ENCODE results near the gene SPATS1. TPM values are rescaled to one million over a fixed set of nuclear protein-coding genes. Genes with fewer than 3 reads are reported as not detected.

Gene SPATS1
- total and polyA plus RNA-seq, 2 of the 13 experiments (the other 11 are each of a cell fraction or from before 2014, with no cell fraction given), result not detected

DNA sequence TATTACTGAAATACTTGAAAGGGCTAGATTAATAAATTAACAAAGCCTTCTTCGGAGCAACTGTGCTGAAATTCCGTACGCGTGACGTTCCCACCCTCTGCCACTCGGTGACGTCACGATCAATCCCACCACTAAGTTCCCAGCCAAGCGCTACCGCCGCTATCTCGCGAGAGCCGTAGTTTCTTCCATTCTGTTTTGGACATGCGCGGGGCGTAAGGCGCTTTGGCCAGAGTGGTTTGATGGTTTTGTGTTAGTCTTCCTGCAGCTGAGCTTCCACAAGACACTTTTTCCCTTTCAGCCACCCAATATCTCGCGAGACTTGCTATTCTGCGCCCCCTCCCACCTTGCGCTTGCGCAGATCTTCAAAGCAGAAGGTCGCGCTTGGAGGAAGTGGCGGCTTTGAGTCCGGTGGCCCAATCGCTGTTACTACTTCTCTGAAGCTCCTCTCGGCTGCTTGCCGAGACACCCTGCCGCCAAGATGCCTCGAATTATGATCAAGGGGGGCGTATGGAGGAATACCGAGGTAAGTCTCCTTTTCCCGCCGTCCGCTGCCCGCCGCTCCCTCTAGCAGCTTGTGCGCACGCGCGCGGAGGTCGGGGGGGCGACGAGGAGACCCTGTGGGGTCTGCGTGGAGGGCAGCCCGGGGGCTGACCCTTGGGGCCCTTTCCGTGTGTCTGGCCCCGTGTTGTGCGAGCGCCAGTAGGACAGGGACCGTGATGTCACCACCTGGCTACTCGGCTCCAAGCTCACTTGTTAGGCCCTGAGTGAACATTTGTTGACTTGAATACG is 45.1 kb downstream of the SPATS1 start, which contains the start of gene CDC5L (continued):
- peak; percentile 93 for TF ChIP-seq MXI1 (IDR thresholded peaks at IDR 0.05; ENCODE audit: borderline replicate concordance, low read depth, low read length)
- TF ChIP-seq ZNF34 (CRISPR knock-in tag; IDR thresholded peaks at IDR 0.05; ENCODE audit: borderline replicate concordance), result 0 out of 2 replicates have a peak, but pooled peaks have one; percentile 43
- peak; percentile 96 for TF ChIP-seq TFDP2 (CRISPR knock-in tag; IDR thresholded peaks at IDR 0.05)
- TF ChIP-seq, protein P1, sequence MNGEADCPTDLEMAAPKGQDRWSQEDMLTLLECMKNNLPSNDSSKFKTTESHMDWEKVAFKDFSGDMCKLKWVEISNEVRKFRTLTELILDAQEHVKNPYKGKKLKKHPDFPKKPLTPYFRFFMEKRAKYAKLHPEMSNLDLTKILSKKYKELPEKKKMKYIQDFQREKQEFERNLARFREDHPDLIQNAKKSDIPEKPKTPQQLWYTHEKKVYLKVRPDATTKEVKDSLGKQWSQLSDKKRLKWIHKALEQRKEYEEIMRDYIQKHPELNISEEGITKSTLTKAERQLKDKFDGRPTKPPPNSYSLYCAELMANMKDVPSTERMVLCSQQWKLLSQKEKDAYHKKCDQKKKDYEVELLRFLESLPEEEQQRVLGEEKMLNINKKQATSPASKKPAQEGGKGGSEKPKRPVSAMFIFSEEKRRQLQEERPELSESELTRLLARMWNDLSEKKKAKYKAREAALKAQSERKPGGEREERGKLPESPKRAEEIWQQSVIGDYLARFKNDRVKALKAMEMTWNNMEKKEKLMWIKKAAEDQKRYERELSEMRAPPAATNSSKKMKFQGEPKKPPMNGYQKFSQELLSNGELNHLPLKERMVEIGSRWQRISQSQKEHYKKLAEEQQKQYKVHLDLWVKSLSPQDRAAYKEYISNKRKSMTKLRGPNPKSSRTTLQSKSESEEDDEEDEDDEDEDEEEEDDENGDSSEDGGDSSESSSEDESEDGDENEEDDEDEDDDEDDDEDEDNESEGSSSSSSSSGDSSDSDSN (CRISPR knock-in tag; IDR thresholded peaks at IDR 0.05), result no peak; the same call in none of the 2 replicates
- TF ChIP-seq ZNF605 (CRISPR knock-in tag; IDR thresholded peaks at IDR 0.05), result peak; percentile 92; the same call in 1 of the 2 replicates
- no peak for TF ChIP-seq ZMAT5 (CRISPR knock-in tag; IDR thresholded peaks at IDR 0.05; ENCODE audit: borderline replicate concordance, low read depth)
- TF ChIP-seq ZBTB14 (CRISPR knock-in tag; IDR thresholded peaks at IDR 0.05), result no peak
- TF ChIP-seq, protein P2, sequence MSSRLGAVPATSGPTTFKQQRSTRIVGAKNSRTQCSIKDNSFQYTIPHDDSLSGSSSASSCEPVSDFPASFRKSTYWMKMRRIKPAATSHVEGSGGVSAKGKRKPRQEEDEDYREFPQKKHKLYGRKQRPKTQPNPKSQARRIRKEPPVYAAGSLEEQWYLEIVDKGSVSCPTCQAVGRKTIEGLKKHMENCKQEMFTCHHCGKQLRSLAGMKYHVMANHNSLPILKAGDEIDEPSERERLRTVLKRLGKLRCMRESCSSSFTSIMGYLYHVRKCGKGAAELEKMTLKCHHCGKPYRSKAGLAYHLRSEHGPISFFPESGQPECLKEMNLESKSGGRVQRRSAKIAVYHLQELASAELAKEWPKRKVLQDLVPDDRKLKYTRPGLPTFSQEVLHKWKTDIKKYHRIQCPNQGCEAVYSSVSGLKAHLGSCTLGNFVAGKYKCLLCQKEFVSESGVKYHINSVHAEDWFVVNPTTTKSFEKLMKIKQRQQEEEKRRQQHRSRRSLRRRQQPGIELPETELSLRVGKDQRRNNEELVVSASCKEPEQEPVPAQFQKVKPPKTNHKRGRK (CRISPR knock-in tag; IDR thresholded peaks at IDR 0.05), result no peak
- peak; percentile 91 for TF ChIP-seq ZNF792 (CRISPR knock-in tag; IDR thresholded peaks at IDR 0.05)
- TF ChIP-seq ZNF121 (CRISPR knock-in tag; IDR thresholded peaks at IDR 0.05), result peak; percentile 43; the same call in 1 of the 2 replicates
- peak; percentile 99 for TF ChIP-seq ZHX2 (IDR thresholded peaks at IDR 0.05; ENCODE audit: low read depth)
- no peak for TF ChIP-seq ZHX2 (CRISPR knock-in tag; IDR thresholded peaks at IDR 0.05; ENCODE audit: borderline replicate concordance)
- TF ChIP-seq ZMYM3 (CRISPR knock-in tag; IDR thresholded peaks at IDR 0.05), result no peak
- TF ChIP-seq, protein P3, sequence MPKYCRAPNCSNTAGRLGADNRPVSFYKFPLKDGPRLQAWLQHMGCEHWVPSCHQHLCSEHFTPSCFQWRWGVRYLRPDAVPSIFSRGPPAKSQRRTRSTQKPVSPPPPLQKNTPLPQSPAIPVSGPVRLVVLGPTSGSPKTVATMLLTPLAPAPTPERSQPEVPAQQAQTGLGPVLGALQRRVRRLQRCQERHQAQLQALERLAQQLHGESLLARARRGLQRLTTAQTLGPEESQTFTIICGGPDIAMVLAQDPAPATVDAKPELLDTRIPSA (CRISPR knock-in tag; IDR thresholded peaks at IDR 0.05; ENCODE audit: borderline replicate concordance), result peak; percentile 77

Data from HepG2 (cell line).